HepG2 (cell line): ENCODE data around the gene SMAD6. TPM values are rescaled to one million over a fixed set of nuclear protein-coding genes. Genes with fewer than 3 reads are reported as not detected.

Experiments
- ATAC-seq: fragments of 200-7000 bp; cut with Tn5 transposase; 3 replicates; pipeline ENCODE4 v1.9.1; 2020; ENCODE audit warnings: mild to moderate bottlenecking, moderate library complexity
- BruUV-seq: library from RNA; stranded (reverse); fragments of 400-500 nt; replicated peaks from 2 replicates; lab custom pipeline; 2021; lab: Mats Ljungman, UMichigan
- CTCF ChIA-PET: fragments of 300-600 bp; formaldehyde crosslinking; extraction: SDS; loops from one replicate; lab custom pipeline; 2021; ENCODE audit warnings: low total read pairs, inconsistent platforms, low intra/inter-chr PET ratio; lab: Yijun Ruan, JAX
- POLR2A ChIA-PET: fragments of 350-600 bp; sonication (Branson Sonifier 250); formaldehyde crosslinking; loops from one replicate; lab custom pipeline; 2020; ENCODE audit warnings: antibody characterized with exemption, inconsistent platforms; lab: Yijun Ruan, JAX
- DNase-seq: peaks from one replicate; pipeline ENCODE4 v3.0.0-alpha.2; 2015; ENCODE audit warnings: low spot score
- FAIRE-seq: peaks from 3 replicates; lab custom pipeline; 2011; peaks lifted over from hg19 to GRCh38; lab: Jason Lieb, UNC
- H2AFZ ChIP-seq: one replicate; pipeline ENCODE4 v1.6.1; 2011; ENCODE audit warnings: low read length, inconsistent platforms
- H3K27ac ChIP-seq: fragments of 300-600 bp; 3 replicates; pipeline ENCODE4 v1.8.0; 2011; ENCODE audit warnings: mixed run types, mild to moderate bottlenecking, mixed read lengths, low read length, inconsistent platforms; ENCODE audit not compliant: insufficient read depth; ENCODE audit errors: extremely low read length
- H3K27me3 ChIP-seq, 2 experiments: fragments of 200-600 bp in 1 of 2; 2 replicates in 1 of 2; 3 replicates in 1 of 2; pipeline versions ENCODE4 v1.6.0 to v1.8.0; 2011; ENCODE audit warnings: low read length in 2 of 2, mild to moderate bottlenecking in 2 of 2, moderate library complexity in 2 of 2, inconsistent platforms in 1 of 2; ENCODE audit not compliant: insufficient read depth in 2 of 2, control insufficient read depth in 1 of 2
- H3K36me3 ChIP-seq, 2 experiments: fragments of 200-600 bp in 1 of 2; replicated peaks in 1 of 2; 2 replicates in 1 of 2; 3 replicates in 1 of 2; pipeline versions ENCODE4 v1.5.1 to v1.8.0; 2011; ENCODE audit warnings: low read length in 2 of 2, inconsistent platforms in 1 of 2; ENCODE audit not compliant: insufficient read depth in 2 of 2, control insufficient read depth in 1 of 2
- H3K4me1 ChIP-seq: 2 replicates; pipeline ENCODE4 v1.5.1; 2012; ENCODE audit warnings: low read length, inconsistent platforms; ENCODE audit not compliant: insufficient read depth
- H3K4me2 ChIP-seq: 2 replicates; pipeline ENCODE4 v1.6.0; 2011; ENCODE audit warnings: low read depth, low read length, inconsistent platforms
- H3K4me3 ChIP-seq, 3 experiments: fragments of 200-600 bp in 1 of 3; sonication (generic), shearing (Covaris generic) in 1 of 3; replicated peaks in 1 of 3; 2 replicates each; pipeline ENCODE4 v1.5.1; 2011 to 2016; ENCODE audit warnings: low read length in 3 of 3, inconsistent platforms in 2 of 3, low read depth in 2 of 3, mild to moderate bottlenecking in 2 of 3, control low read depth in 1 of 3, mixed read lengths in 1 of 3; ENCODE audit not compliant: insufficient read depth in 1 of 3
- H3K79me2 ChIP-seq: one replicate; pipeline ENCODE4 v1.6.1; 2011; ENCODE audit warnings: low read length, inconsistent platforms; ENCODE audit not compliant: insufficient read depth
- H3K9ac ChIP-seq: 2 replicates; pipeline ENCODE4 v1.6.0; 2011; ENCODE audit warnings: mild to moderate bottlenecking, low read depth, low read length, inconsistent platforms; ENCODE audit not compliant: insufficient read depth
- H3K9me3 ChIP-seq: 2 replicates; pipeline ENCODE4 v1.5.1; 2012; ENCODE audit warnings: mild to moderate bottlenecking, low read length
- H4K20me1 ChIP-seq: 2 replicates; pipeline ENCODE4 v1.6.0; 2011; ENCODE audit warnings: inconsistent platforms, mild to moderate bottlenecking, low read length, moderate library complexity; ENCODE audit not compliant: insufficient read depth
- NCOA5 ChIP-seq: sonication (generic); formaldehyde crosslinking; IDR thresholded peaks from 2 replicates; pipeline ENCODE4 v1.4.0; 2020; ENCODE audit warnings: missing genetic modification reagents
- ZNF644 ChIP-seq: IDR thresholded peaks from 2 replicates; pipeline ENCODE4 v1.6.1; 2016; ENCODE audit warnings: low read depth
- ZNF768 ChIP-seq: sonication (generic); formaldehyde crosslinking; IDR thresholded peaks from 2 replicates; pipeline ENCODE4 v1.4.0; 2020; ENCODE audit warnings: missing genetic modification reagents
- WGBS: methylation state at CpG from one replicate; pipeline ENCODE4 v1.1.6; 2017; ENCODE audit warnings: low lambda C conversion rate; 5-methylcytosine and 5-hydroxymethylcytosine counted together
- in situ Hi-C: cut with HindIII; loops from 2 replicates; pipeline ENCODE4 v1.10.0; 2017; ENCODE audit warnings: low pct_unique_long_range_greater_than_20kb; ENCODE audit not compliant: extremely low pct_ligation_motif_present
- intact Hi-C: fragments of 100-400 bp; cut with micrococcal nuclease; formaldehyde crosslinking; loops from one replicate; pipeline ENCODE4 v1.10.0; 2022; ENCODE audit not compliant: unreplicated experiment
- polyA plus RNA-seq, 8 experiments: library from polyadenylated mRNA; depleted of rRNA in 3 of 8; stranded (reverse) in 7 of 8; unstranded in 1 of 8; fragments of >200 nt; fragmentation: Illumina TruSeq in 4 of 8; extraction: Trizol in 4 of 8; gene quantifications; 2 replicates each; pipeline versions ENCODE4 v1.2.1 to v1.2.3, GENCODE V29; 2011 to 2016; ENCODE audit warnings: low read depth in 4 of 8, missing spikeins in 1 of 8, mixed read lengths in 1 of 8; ENCODE audit not compliant: insufficient read depth in 1 of 8
- total RNA-seq, 5 experiments: library from RNA; depleted of rRNA; stranded (reverse); fragments of >200 nt; fragmentation: Illumina TruSeq; extraction: Trizol; gene quantifications; 2 replicates each; pipeline ENCODE4 v1.2.3, GENCODE V29; 2016; ENCODE audit warnings: low read depth in 1 of 5

Gene SMAD6
- total and polyA plus RNA-seq, 2 of the 13 experiments (the other 11 are each of a cell fraction or from before 2014, with no cell fraction given), result 3.3 to 4.4 TPM

DNA sequence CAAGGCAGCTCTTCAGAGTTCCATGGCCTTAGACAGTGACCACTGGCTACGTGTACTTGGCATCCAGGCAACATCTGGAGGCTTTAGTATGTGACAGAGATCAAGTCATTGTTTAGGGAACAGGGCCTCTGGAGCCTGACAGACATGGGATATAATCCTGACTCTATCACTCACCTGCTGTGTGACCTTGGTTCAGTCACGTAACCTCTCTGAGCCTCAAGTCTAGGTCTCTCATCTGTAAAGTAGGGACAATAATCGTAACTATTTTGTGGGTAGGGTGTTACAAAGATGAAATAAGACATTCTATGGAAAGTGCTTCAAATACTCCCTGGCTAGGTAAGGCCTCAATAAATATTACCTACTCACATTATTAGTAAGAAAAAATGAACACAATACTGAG is 114.2 kb downstream of the SMAD6 start:
- Histone ChIP-seq H3K27me3 (peaks cover 0 to 10% of the 10 kb centered on the region in 2 experiments; a peak in 4 of 5 replicates), H3K79me2 (no peaks in the 10 kb centered on the region), H3K9me3 (no peaks in the 10 kb centered on the region), H3K4me2 (no peak overlapping the region), H3K36me3 (no peaks in the 10 kb centered on the region), H3K4me1 (no peaks in the 10 kb centered on the region), H2AFZ (no peak overlapping the region), H3K9ac (no peak overlapping the region), H3K27ac (no peak overlapping the region), H4K20me1 (no peaks in the 10 kb centered on the region)
- in situ Hi-C loops (no loop called here), intact Hi-C loops (no loop called here)
- DNase-seq (no peak), ATAC-seq (no peak), FAIRE-seq (no peak)
- CTCF ChIA-PET, result no interaction called here
- POLR2A ChIA-PET, result no interaction called here
- no TSS peak for BruUV-seq
- TF ChIP-seq ZNF768 (CRISPR knock-in tag) (peak; percentile 43; the same call in 1 of the 2 replicates), NCOA5 (no peak)
- TF ChIP-seq, all 625 proteins: peak for 1
- WGBS, result 52% methylated on average over 3 of the region's 3 CpGs
- H3K4me3 ChIP-seq, result no peak overlapping the region

DNA sequence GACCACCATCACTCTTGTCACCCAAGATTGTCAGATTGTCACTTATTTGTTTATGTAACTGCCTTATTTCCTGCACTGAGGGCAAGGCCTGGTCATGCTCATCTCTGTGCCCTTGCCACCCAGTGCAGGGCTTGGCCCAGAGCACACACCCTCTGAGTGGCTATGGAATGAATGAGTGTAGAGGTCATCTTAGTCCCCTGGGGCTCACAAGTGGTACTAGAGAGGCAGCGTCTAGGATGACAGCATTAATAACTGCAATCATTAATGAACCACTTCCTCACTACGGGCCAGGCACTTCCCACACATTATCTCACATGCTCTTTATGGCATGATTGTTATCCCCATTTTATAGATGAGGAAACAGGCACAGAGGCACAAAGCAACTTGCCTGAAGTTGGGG is 117.0 kb downstream of the SMAD6 start:
- no peak for FAIRE-seq
- intact Hi-C loops, result no loop called here

More for the DNA sequence above, 117.0 kb downstream of the SMAD6 start:
- Histone ChIP-seq H3K79me2 (no peaks in the 10 kb centered on the region), H3K4me3 (no peak overlapping the region), H3K9me3 (no peaks in the 10 kb centered on the region), H3K27ac (no peak overlapping the region), H3K27me3 (peaks cover 7 to 30% of the 10 kb centered on the region in 2 experiments), H2AFZ (no peak overlapping the region), H4K20me1 (no peaks in the 10 kb centered on the region), H3K4me1 (no peaks in the 10 kb centered on the region), H3K4me2 (no peak overlapping the region), H3K9ac (no peak overlapping the region), H3K36me3 (no peaks in the 10 kb centered on the region)
- TF ChIP-seq ZNF644 (CRISPR knock-in tag), result no peak
- 0% methylated on average over 2 of the region's 2 CpGs for WGBS
- ChIA-PET CTCF (no interaction called here), POLR2A (no interaction called here)
- no TSS peak for BruUV-seq
- in situ Hi-C loops, result no loop called here
- ATAC-seq, result no peak
- DNase-seq, result no peak
